K562 (cell line): ENCODE data around the gene NYNRIN.

Experiments used
- JUND ChIP-seq, 2 experiments: IDR thresholded peaks; 2 replicates in 1 of 2; 3 replicates in 1 of 2; pipeline ENCODE4 v1.6.1; 2011; ENCODE audit warnings: borderline replicate concordance in 2 of 2, low read depth in 2 of 2, low read length in 2 of 2, improper control_type of control experiment in 1 of 2, missing biosample characterization in 1 of 2, missing genetic modification characterization in 1 of 2, missing genetic modification reagents in 1 of 2
- POLR2AphosphoS5 ChIP-seq: IDR thresholded peaks from 2 replicates; pipeline ENCODE4 v1.6.1; 2011; ENCODE audit warnings: mild to moderate bottlenecking, low read depth, low read length, moderate library complexity; ENCODE audit not compliant: control insufficient read depth, insufficient read depth
- TF ChIP-seq, protein P1 (sequence below): sonication (generic); formaldehyde crosslinking; IDR thresholded peaks from 2 replicates; pipeline ENCODE4 v1.9.0; 2022; ENCODE audit warnings: mild to moderate bottlenecking, missing genetic modification reagents
- TF ChIP-seq, protein P2 (sequence below): sonication (generic); formaldehyde crosslinking; IDR thresholded peaks from 2 replicates; pipeline ENCODE4 v1.5.0; 2020; ENCODE audit warnings: missing genetic modification reagents

DNA sequence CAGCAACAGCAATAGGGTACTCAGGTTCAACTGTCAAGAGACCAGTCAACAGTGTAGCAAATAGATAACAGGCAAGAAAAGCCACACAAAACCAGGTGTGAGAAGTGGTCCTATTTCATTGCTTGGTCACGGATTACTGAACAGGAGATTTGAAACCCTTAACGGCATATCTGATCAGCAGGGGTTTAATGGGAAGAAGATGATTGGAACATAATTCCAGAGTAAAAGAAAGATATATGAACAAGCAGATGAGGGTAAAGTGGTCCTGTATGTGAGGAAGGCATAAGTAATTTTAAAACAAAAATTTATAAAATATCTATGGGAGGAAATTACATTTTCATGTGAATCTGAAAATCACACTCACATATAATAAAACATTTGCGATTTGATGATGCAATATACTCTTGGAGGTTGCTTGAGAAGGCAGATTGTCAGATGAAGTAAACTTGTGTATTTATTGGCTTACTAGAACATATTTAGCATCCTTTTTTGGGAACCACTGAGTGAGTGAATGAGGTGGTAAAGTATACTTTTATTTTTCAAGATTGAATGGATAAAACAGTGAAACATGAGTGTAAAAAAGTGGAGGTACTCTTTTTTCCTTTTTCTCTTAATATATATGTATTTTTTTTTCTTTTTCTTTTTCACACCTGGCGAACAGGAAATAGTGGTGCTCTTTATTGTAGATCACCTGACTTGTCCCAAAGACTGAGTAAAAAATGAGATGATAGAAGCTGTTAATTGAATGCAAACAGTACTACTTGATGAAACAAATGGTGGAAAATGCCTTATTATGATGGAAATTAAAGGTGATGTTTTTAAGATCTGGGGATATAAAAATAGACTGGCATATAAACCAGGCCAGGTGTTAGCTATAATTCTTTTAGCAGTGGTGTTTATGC, 65.3 kb downstream of the NYNRIN start:
- TF ChIP-seq, protein P1, sequence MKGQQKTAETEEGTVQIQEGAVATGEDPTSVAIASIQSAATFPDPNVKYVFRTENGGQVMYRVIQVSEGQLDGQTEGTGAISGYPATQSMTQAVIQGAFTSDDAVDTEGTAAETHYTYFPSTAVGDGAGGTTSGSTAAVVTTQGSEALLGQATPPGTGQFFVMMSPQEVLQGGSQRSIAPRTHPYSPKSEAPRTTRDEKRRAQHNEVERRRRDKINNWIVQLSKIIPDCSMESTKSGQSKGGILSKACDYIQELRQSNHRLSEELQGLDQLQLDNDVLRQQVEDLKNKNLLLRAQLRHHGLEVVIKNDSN, result no peak
- no peak for TF ChIP-seq POLR2AphosphoS5
- TF ChIP-seq, protein P2, sequence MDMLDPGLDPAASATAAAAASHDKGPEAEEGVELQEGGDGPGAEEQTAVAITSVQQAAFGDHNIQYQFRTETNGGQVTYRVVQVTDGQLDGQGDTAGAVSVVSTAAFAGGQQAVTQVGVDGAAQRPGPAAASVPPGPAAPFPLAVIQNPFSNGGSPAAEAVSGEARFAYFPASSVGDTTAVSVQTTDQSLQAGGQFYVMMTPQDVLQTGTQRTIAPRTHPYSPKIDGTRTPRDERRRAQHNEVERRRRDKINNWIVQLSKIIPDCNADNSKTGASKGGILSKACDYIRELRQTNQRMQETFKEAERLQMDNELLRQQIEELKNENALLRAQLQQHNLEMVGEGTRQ (CRISPR knock-in tag), result no peak
- TF ChIP-seq JUND (IDR thresholded peaks at IDR 0.05; ENCODE audit: borderline replicate concordance, low read depth, low read length), result no peak
- TF ChIP-seq JUND (tag; IDR thresholded peaks at IDR 0.05; ENCODE audit: borderline replicate concordance, low read depth, low read length), result no peak
